SK-N-SH treated with all-trans-retinoic acid at 6 μM for 48 hours (cell line): Measurements from ENCODE around the gene KPNA5.

Source experiments
- ATAC-seq: fragments of 200-7000 bp; cut with Tn5 transposase; 3 replicates; pipeline ENCODE4 v1.9.1; 2020; ENCODE audit warnings: mild to moderate bottlenecking, moderate library complexity
- ARNTL ChIP-seq: fragments of 450-650 bp; formaldehyde crosslinking; IDR thresholded peaks from 2 replicates; pipeline ENCODE4 v1.5.0; 2020; ENCODE audit warnings: low read depth, mild to moderate bottlenecking, moderate library complexity, borderline replicate concordance
- BACH2 ChIP-seq: fragments of 250-450 bp; sonication (Bioruptor Pico); IDR thresholded peaks from 2 replicates; pipeline ENCODE4 v1.9.0; 2021; ENCODE audit warnings: mild to moderate bottlenecking, borderline replicate concordance
- CREB5 ChIP-seq: fragments of 250-450 bp; sonication (Bioruptor Pico); IDR thresholded peaks from 2 replicates; pipeline ENCODE4 v1.5.1; 2020; ENCODE audit warnings: low read depth, mild to moderate bottlenecking, moderate library complexity
- CSDC2 ChIP-seq: fragments of 250-450 bp; sonication (Bioruptor Pico); IDR thresholded peaks from 2 replicates; pipeline ENCODE4 v1.5.0; 2020; ENCODE audit warnings: mild to moderate bottlenecking, moderate library complexity
- ESRRG ChIP-seq: fragments of 250-450 bp; sonication (Bioruptor Pico); IDR thresholded peaks from 2 replicates; pipeline ENCODE4 v1.6.1; 2021; ENCODE audit warnings: mild to moderate bottlenecking
- GLIS3 ChIP-seq: fragments of 250-450 bp; sonication (Bioruptor Pico); IDR thresholded peaks from 2 replicates; pipeline ENCODE4 v1.5.0; 2020; ENCODE audit warnings: mild to moderate bottlenecking, moderate library complexity
- OSR1 ChIP-seq: fragments of 250-450 bp; sonication (Bioruptor Pico); IDR thresholded peaks from 2 replicates; pipeline ENCODE4 v1.8.0; 2022; ENCODE audit warnings: moderate library complexity, mild to moderate bottlenecking, inconsistent platforms
- PATZ1 ChIP-seq: fragments of 250-450 bp; sonication (Bioruptor Pico); IDR thresholded peaks from 2 replicates; pipeline ENCODE4 v1.8.0; 2020; ENCODE audit warnings: mild to moderate bottlenecking, moderate library complexity, borderline replicate concordance
- POU6F1 ChIP-seq: fragments of 250-450 bp; sonication (Bioruptor Pico); IDR thresholded peaks from 2 replicates; pipeline ENCODE4 v1.8.0; 2021; ENCODE audit warnings: low read depth, mild to moderate bottlenecking, moderate library complexity, borderline replicate concordance
- PPARA ChIP-seq: fragments of 250-450 bp; sonication (Bioruptor Pico); IDR thresholded peaks from 2 replicates; pipeline ENCODE4 v1.5.0; 2020; ENCODE audit warnings: mild to moderate bottlenecking, borderline replicate concordance
- RARB ChIP-seq: fragments of 250-450 bp; sonication (Bioruptor Pico); IDR thresholded peaks from 2 replicates; pipeline ENCODE4 v1.8.0; 2021; ENCODE audit warnings: mild to moderate bottlenecking, moderate library complexity
- SNAI2 ChIP-seq: fragments of 250-450 bp; sonication (Bioruptor Pico); IDR thresholded peaks from 2 replicates; pipeline ENCODE4 v1.5.0; 2020; ENCODE audit warnings: mild to moderate bottlenecking, moderate library complexity
- TCF4 ChIP-seq: fragments of 250-450 bp; sonication (Bioruptor Pico); IDR thresholded peaks from 2 replicates; pipeline ENCODE4 v1.8.0; 2021; ENCODE audit warnings: mild to moderate bottlenecking, moderate library complexity, borderline replicate concordance
- TOX ChIP-seq: fragments of 250-450 bp; sonication (Bioruptor Pico); IDR thresholded peaks from 2 replicates; pipeline ENCODE4 v1.8.0; 2021; ENCODE audit warnings: mild to moderate bottlenecking, moderate library complexity, borderline replicate concordance
- ZC3H10 ChIP-seq: fragments of 250-450 bp; sonication (Bioruptor Pico); IDR thresholded peaks from 2 replicates; pipeline ENCODE4 v1.5.1; 2021; ENCODE audit warnings: mild to moderate bottlenecking, moderate library complexity
- ZFP3 ChIP-seq: fragments of 250-450 bp; sonication (Bioruptor Pico); IDR thresholded peaks from 2 replicates; pipeline ENCODE4 v1.5.0; 2020; ENCODE audit warnings: mild to moderate bottlenecking, moderate library complexity
- ZFP30 ChIP-seq: fragments of 450-650 bp; formaldehyde crosslinking; IDR thresholded peaks from 2 replicates; pipeline ENCODE4 v1.5.0; 2022; ENCODE audit warnings: mild to moderate bottlenecking, moderate library complexity
- ZNF565 ChIP-seq: fragments of 450-650 bp; formaldehyde crosslinking; conservative IDR thresholded peaks from 2 replicates; pipeline ENCODE4 v1.5.0; 2020; ENCODE audit warnings: low read depth, mild to moderate bottlenecking, moderate library complexity
- ZNF70 ChIP-seq: fragments of 450-650 bp; formaldehyde crosslinking; IDR thresholded peaks from 2 replicates; pipeline ENCODE4 v1.5.0; 2020; ENCODE audit warnings: mild to moderate bottlenecking, moderate library complexity
- ZNF8 ChIP-seq: fragments of 450-650 bp; formaldehyde crosslinking; IDR thresholded peaks from 2 replicates; pipeline ENCODE4 v1.5.0; 2020; ENCODE audit warnings: mild to moderate bottlenecking, moderate library complexity
- TF ChIP-seq, protein P1 (sequence below): fragments of 250-450 bp; sonication (Bioruptor Pico); IDR thresholded peaks from 2 replicates; pipeline ENCODE4 v1.5.0; 2020; ENCODE audit warnings: mild to moderate bottlenecking, moderate library complexity
- TF ChIP-seq, protein P2 (sequence below): fragments of 250-450 bp; sonication (Bioruptor Pico); IDR thresholded peaks from 2 replicates; pipeline ENCODE4 v1.5.1; 2021; ENCODE audit warnings: mild to moderate bottlenecking, moderate library complexity

KPNA5 gene

GRCh38 chr6:116680880-116681672 is at the start of gene KPNA5:
KPNA5 (plus strand) TSS chr6:116681211; CDS start chr6:116681335, 124 bp downstream.
- ATAC-seq: peak; percentile 97
- TF ChIP-seq ZFP30 (CRISPR knock-in tag) (no peak), RARB (CRISPR knock-in tag) (no peak), ZFP3 (CRISPR knock-in tag) (no peak), TOX (CRISPR knock-in tag) (no peak)
- TF ChIP-seq, protein P1, sequence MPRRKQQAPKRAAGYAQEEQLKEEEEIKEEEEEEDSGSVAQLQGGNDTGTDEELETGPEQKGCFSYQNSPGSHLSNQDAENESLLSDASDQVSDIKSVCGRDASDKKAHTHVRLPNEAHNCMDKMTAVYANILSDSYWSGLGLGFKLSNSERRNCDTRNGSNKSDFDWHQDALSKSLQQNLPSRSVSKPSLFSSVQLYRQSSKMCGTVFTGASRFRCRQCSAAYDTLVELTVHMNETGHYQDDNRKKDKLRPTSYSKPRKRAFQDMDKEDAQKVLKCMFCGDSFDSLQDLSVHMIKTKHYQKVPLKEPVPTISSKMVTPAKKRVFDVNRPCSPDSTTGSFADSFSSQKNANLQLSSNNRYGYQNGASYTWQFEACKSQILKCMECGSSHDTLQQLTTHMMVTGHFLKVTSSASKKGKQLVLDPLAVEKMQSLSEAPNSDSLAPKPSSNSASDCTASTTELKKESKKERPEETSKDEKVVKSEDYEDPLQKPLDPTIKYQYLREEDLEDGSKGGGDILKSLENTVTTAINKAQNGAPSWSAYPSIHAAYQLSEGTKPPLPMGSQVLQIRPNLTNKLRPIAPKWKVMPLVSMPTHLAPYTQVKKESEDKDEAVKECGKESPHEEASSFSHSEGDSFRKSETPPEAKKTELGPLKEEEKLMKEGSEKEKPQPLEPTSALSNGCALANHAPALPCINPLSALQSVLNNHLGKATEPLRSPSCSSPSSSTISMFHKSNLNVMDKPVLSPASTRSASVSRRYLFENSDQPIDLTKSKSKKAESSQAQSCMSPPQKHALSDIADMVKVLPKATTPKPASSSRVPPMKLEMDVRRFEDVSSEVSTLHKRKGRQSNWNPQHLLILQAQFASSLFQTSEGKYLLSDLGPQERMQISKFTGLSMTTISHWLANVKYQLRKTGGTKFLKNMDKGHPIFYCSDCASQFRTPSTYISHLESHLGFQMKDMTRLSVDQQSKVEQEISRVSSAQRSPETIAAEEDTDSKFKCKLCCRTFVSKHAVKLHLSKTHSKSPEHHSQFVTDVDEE (CRISPR knock-in tag): 0 out of 2 replicates have a peak, but pooled peaks have one; percentile 15

DNA sequence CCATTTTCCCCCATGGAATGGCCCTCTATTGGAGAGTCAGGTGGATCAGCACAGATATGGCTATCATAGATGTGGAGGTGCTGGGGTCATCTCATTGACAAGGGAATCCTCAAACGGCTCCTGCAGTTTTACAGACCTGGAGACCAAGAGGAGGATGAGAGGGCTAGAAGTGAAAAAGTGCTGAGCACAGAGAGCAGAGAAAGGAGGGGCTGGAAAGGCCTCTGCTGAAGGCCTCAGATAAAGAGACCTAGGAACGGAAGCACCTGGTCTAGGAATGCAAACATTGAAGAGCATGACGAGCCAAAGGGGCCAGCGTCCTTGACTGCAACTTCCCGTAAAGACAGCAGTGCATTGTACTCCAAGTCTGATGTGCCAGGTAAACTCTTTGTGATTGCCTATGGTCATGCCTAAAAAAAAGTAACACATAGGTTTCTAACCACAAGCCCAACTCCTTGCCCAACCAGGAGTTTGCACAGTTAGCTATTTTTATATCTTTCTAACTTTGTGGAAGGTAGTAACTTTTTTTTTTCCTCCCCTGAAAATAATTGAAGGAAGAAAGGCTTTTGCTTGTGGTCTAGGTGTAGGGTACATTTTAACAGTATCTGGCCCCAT is 49.5 kb upstream of the KPNA5 start:
- ATAC-seq: no peak
- TF ChIP-seq CSDC2 (CRISPR knock-in tag) (no peak), ZC3H10 (CRISPR knock-in tag) (no peak)
- TF ChIP-seq, protein P2, sequence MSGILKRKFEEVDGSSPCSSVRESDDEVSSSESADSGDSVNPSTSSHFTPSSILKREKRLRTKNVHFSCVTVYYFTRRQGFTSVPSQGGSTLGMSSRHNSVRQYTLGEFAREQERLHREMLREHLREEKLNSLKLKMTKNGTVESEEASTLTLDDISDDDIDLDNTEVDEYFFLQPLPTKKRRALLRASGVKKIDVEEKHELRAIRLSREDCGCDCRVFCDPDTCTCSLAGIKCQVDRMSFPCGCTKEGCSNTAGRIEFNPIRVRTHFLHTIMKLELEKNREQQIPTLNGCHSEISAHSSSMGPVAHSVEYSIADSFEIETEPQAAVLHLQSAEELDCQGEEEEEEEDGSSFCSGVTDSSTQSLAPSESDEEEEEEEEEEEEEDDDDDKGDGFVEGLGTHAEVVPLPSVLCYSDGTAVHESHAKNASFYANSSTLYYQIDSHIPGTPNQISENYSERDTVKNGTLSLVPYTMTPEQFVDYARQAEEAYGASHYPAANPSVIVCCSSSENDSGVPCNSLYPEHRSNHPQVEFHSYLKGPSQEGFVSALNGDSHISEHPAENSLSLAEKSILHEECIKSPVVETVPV: no peak

DNA sequence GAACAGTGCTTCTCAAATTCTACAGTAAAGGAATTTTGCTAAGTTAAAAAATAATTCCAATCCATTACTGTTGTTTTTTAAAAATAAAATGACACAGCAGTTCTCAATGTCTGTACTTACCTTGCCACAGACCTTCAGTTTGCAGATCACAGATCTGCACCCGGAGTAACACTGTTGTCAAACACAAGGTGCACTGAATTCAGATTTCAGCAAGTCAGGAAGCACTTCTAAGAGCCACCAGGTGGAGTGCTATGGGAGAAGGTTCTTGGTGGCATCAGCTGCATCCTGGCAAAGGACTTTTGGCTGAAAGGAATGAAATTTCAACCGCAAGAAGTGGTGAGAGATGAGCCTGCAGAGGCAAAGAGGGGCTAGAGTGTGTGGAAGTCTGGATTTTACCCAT is 47.3 kb upstream of the KPNA5 start:
- peak; percentile 54; the same call in 1 of the 3 replicates for ATAC-seq
- TF ChIP-seq TOX (CRISPR knock-in tag) (no peak), CSDC2 (CRISPR knock-in tag) (no peak), GLIS3 (CRISPR knock-in tag) (no peak), OSR1 (no peak), ZNF565 (CRISPR knock-in tag) (no peak), ESRRG (CRISPR knock-in tag) (no peak), POU6F1 (no peak), ZNF70 (CRISPR knock-in tag) (no peak), SNAI2 (CRISPR knock-in tag) (no peak), ZFP3 (CRISPR knock-in tag) (no peak), CREB5 (no peak), PATZ1 (CRISPR knock-in tag) (no peak), PPARA (CRISPR knock-in tag) (no peak), ZC3H10 (CRISPR knock-in tag) (no peak), ARNTL (CRISPR knock-in tag) (no peak), ZNF8 (CRISPR knock-in tag) (no peak), BACH2 (CRISPR knock-in tag) (no peak), TCF4 (no peak)
- TF ChIP-seq, protein P2: no peak
- TF ChIP-seq, protein P1 (CRISPR knock-in tag): no peak
